Fibroblast of skin of left quadriceps (primary cell): ENCODE measurements around the gene BMPR1B.
"Not testable (repeated sequence)": the region's sequence is repeated elsewhere in the genome, so short reads cannot be mapped to it uniquely, and the experiment has no call there.

ENCODE experiments used
- DNase-seq, 2 experiments: peaks; one replicate each; pipeline ENCODE4 v3.0.0-alpha.2; 2013; ENCODE audit warnings: low read depth in 2 of 2

BMPR1B gene

DNA sequence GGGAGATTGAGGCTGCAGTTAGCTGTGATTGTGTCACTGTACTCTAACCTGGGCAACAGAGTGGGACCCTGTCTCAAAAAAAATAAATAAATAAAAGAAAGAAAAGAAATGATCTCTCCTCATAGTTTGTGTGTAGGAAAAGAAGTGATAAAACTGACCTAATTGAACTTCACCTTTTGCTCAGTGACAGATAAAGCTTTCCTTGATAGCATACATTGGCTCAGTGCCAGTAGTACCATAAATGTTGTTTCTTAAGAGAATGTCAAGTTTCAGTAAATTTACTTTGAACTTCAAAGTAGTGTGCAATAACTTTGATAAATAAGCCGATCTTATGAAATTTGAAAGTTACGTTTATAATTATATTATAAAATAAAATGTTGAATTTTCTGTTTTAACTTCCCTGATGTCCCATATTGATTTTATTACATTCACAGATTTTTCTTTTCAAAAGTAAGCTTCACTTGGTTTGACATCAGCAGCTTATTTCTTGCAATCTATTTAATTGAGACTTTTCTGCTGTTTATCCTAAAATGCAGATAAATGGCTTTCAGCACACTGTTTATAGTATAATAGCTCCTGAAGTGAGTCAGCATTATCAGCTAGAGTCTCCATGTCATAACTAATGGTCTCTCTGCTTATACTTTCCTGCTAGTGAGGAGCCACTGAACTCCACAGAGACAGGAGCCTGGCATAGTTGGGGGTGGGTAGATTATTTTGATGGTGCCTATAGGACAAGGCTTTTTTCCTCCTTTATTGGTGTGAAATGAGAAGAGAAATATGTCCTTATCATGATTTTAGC is 330.1 kb downstream of the BMPR1B start:
- DNase-seq, result no peak

GRCh38 chr4:95091272-95091671 is 333.5 kb downstream of the BMPR1B start:
- DNase-seq, result no peak

GRCh38 chr4:95092766-95093165 is 335.0 kb downstream of the BMPR1B start:
- no peak for DNase-seq

- DNase-seq, result no peak
Measured at GRCh38 chr4:95093460-95093859, 335.7 kb downstream of the BMPR1B start.

GRCh38 chr4:95093936-95094929 is 336.5 kb downstream of the BMPR1B start:
- no peak for DNase-seq

- DNase-seq, result peak; percentile 28 to 32
Measured at GRCh38 chr4:95095348-95095974, 337.7 kb downstream of the BMPR1B start.

DNA sequence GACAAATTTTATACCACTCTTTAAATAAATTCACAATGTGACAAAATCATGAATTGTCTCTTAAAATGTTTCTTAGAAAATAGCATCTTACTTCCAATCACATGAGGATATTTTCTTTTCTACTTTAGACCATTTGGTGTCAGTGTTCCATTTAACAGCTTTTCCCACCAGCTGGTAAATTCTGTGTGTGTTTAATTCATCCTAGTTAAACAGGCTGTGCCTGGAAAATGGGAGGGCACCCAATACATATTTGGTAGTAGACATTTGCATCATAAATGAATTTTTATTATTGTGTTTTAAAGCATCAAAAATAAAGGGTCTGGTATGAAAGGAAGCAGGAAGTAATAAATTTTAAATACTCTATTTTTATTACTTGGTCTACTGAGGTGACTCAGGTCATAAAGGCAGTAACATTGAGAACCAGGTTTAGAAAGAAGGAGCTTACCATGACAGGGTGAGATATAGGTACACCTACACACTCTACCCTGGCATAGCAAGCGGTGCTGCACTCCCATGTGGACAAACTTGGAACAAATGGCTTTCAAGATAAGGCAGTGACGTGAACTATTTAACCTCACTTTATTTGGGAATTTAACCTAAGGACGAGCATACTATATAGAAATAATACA is 344.5 kb downstream of the BMPR1B start:
- no peak for DNase-seq

DNA sequence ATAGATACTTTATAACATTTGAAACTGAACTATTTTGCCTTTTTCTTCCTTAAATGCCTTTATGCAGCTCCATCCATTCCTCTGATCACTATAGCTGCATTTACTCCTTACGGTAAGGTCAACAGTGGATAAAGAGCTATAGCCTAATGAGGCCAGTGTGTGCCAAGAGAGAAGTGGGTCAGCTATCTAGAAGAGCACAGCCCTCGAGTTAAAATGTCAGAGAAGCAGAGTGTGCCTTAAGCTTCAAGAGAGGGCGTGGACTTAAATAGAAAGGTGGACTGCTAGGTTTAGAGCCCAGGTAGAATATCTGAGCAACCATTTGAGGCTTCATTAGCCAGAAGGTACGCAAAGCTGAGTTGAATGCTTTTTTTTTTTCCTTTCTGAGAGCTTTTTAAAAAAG is 347.4 kb downstream of the BMPR1B start:
- DNase-seq, result no peak

GRCh38 chr4:95105983-95106382 is 348.2 kb downstream of the BMPR1B start:
- no peak for DNase-seq

GRCh38 chr4:95106408-95106928 is 348.7 kb downstream of the BMPR1B start:
- DNase-seq, result peak in 1 of 2 experiments; percentile 43

- DNase-seq, result no peak
Measured at GRCh38 chr4:95107004-95107403, 349.2 kb downstream of the BMPR1B start.

- DNase-seq, result peak; percentile 37 to 43
Measured at GRCh38 chr4:95107635-95108034, 349.9 kb downstream of the BMPR1B start.

DNA sequence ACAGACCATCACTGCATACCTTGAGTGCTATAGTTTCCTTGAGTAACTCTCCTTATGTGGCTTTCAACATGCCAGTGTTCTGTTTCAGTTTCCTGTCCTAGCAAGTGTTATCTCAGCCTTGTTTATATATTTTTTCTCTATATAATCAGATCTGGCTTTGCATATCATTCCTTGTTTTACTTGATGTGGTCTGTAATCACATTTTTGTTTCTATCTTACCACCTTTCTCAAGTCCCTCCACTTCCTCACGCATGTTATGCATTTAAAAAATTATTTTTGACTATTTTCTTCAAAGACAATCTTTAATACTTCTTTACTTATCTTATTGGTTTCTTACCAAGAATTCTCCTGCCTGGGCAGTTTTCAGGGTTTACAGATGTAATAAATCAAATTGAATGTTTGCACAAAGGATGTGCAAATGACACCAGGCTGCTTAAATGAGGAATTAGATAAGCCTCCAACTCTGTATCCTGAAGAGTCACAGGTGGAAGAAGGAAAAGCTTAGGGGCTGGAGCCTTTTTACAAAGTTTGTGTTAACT is 351.2 kb downstream of the BMPR1B start:
- no peak for DNase-seq

DNA sequence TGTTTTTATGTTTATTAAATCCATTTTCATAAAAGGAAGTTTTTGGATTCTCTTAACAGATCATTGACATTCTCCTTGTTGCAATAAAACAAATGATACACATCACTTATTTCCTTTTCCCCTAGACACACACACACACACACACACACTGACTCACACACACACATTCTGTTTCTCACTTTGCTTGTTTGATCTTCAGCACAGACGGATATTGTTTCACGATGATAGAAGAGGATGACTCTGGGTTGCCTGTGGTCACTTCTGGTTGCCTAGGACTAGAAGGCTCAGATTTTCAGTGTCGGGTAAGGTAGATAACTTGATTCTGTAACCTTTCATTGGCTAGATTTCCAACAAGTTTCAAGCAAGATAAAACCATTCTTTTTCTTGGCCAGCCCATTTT is 356.8 kb downstream of the BMPR1B start:
- DNase-seq, result no peak

DNA sequence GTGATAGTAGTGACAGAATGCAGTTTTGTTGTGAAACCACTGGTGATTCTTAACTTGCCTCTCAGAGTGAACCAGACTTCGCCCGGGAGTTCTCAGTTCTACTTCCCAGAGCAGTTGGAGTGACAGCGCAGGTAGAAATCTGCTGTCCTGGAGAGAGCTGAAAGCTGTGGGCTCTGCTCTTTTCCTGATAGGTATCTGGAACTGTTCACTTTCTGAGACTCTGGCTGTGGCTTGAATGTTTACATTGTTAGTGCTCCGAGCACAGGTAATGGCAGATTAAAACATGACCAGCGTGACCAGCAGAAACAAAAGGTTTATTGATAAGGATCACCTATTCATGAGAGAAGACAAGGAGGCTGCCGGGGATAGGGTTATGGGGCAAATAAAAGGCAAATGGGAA is 360.7 kb downstream of the BMPR1B start:
- no peak for DNase-seq

DNA sequence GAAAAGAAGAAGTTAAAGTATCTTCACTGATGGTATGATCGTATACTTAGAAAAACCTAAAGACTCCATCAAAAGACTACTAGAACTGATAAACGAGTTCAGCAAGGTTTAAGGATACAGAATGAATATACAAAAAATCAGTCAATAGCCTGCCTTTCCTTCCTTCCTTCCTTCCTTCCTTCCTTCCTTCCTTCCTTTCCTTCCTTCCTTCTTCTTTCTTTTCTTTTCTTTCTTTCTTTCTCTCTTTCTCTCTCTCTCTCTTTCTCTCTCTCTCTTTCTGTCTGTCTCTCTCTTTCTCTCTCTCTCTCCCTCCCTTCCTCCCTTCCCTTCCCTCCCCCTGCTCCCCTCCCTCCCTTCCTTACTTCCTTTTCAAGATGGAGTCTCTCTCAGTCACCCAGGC is 362.7 kb downstream of the BMPR1B start:
- DNase-seq, result no peak

GRCh38 chr4:95122001-95122400 is 364.2 kb downstream of the BMPR1B start:
- no peak for DNase-seq

DNA sequence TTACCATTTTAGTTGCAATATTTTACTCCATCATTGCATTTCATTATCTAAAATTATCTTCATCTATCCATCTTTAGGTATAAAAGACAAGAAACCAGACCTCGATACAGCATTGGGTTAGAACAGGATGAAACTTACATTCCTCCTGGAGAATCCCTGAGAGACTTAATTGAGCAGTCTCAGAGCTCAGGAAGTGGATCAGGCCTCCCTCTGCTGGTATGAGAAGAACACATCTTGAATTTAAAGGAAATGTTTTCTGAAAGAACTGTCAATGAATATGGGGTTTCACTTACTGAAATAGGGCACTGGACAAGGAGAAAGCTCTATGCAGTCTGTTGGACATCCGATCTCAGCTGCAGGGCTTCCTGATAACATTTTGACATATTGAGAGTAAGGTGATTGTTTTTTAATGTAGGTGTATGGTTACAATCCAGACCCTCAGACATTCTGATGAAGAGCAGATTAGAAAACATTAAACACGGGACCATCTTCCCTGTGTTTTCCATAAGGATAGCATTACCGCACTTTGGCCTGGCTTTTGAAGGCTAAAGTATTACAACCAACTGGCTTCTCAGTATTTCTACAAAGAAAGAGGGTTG is 367.2 kb downstream of the BMPR1B start:
- peak in 1 of 2 experiments; percentile 51 for DNase-seq

- DNase-seq, result no peak
Measured at GRCh38 chr4:95129031-95129430, 371.3 kb downstream of the BMPR1B start.

DNA sequence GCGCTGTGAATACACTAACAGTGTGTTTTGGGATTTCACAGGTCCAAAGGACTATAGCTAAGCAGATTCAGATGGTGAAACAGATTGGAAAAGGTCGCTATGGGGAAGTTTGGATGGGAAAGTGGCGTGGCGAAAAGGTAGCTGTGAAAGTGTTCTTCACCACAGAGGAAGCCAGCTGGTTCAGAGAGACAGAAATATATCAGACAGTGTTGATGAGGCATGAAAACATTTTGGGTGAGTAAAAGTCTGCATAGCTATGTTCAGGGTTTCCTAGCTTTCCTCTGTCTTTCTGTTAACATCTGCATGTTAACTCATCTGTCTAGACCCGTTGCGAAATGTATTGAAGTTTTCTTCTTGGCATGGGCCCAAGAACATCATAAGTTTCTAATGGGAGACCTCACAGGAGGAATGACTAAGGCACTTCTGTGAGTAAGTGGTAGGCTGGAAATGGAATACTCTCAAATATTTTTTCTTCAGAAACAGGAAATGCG is 372.1 kb downstream of the BMPR1B start:
- DNase-seq, result peak; percentile 100

DNA sequence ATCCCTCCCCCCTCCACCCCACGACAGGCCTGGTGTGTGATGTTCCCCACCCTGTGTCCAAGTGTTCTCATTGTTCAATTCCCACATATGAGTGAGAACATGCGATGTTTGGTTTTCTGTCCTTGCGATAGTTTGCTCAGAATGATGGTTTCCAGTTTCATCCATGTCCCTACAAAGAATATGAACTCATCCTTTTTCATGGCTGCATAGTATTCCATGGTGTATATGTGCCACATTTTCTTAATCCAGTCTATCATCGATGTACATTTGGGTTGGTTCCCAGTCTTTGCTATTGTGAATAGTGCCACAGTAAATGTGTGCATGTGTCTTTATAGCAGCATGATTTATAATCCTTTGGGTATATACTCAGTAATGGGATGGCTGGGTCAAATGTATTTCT is 376.3 kb downstream of the BMPR1B start:
- not testable (repeated sequence) for DNase-seq
